BJ (cell line): ENCODE data around the gene MYBPH. TPM values are rescaled to one million over a fixed set of nuclear protein-coding genes. Genes with fewer than 3 reads are reported as not detected.
A peak's percentile ranks its signal among the peaks of the same experiment; 100 is the strongest.

Source experiments
- CTCF ChIA-PET: fragments of 350-600 bp; formaldehyde crosslinking; extraction: SDS; loops from one replicate; lab custom pipeline; 2021; ENCODE audit warnings: antibody characterized with exemption, inconsistent platforms; lab: Yijun Ruan, JAX
- POLR2A ChIA-PET: fragments of 300-600 bp; sonication (Branson Sonifier 250); formaldehyde crosslinking; extraction: SDS; loops from one replicate; lab custom pipeline; 2021; ENCODE audit warnings: antibody characterized with exemption; lab: Charles Lee
- DNase-seq: peaks from one replicate; pipeline ENCODE4 v3.0.0-alpha.2; 2011; ENCODE audit warnings: low read depth
- H3K27me3 ChIP-seq: 2 replicates; pipeline ENCODE4 v1.6.0; 2011; ENCODE audit warnings: low read length; ENCODE audit not compliant: control insufficient read depth, insufficient read depth
- H3K36me3 ChIP-seq: 2 replicates; pipeline ENCODE4 v1.5.1; 2011; ENCODE audit warnings: low read length; ENCODE audit not compliant: control insufficient read depth, insufficient read depth
- H3K4me3 ChIP-seq: 2 replicates; pipeline ENCODE4 v1.5.1; 2011; ENCODE audit warnings: low read depth, mild to moderate bottlenecking, control low read depth, low read length
- polyA plus RNA-seq: library from polyadenylated mRNA; depleted of rRNA; stranded (reverse); fragments of >200 nt; gene quantifications from 2 replicates; pipeline ENCODE4 v1.2.3, GENCODE V29; 2011
- TF ChIP-seq, protein P1 (sequence below): IDR thresholded peaks from 2 replicates; pipeline ENCODE4 v1.5.1; 2011; ENCODE audit warnings: low read depth, mild to moderate bottlenecking, control low read depth, inconsistent platforms, low read length, moderate library complexity; ENCODE audit not compliant: insufficient read depth

Gene MYBPH
- polyA plus RNA-seq, 1 experiment = not detected

- TF ChIP-seq, protein P1, sequence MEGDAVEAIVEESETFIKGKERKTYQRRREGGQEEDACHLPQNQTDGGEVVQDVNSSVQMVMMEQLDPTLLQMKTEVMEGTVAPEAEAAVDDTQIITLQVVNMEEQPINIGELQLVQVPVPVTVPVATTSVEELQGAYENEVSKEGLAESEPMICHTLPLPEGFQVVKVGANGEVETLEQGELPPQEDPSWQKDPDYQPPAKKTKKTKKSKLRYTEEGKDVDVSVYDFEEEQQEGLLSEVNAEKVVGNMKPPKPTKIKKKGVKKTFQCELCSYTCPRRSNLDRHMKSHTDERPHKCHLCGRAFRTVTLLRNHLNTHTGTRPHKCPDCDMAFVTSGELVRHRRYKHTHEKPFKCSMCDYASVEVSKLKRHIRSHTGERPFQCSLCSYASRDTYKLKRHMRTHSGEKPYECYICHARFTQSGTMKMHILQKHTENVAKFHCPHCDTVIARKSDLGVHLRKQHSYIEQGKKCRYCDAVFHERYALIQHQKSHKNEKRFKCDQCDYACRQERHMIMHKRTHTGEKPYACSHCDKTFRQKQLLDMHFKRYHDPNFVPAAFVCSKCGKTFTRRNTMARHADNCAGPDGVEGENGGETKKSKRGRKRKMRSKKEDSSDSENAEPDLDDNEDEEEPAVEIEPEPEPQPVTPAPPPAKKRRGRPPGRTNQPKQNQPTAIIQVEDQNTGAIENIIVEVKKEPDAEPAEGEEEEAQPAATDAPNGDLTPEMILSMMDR = no peak
- DNase-seq = no peak
- no peaks in the 10 kb centered on the region for H3K27me3 ChIP-seq
- CTCF ChIA-PET = interaction anchor here (2.3 to 9.6 kb wide), 2 partner anchors 18 to 26 kb away, joined by 8 to 67 read pairs; partner anchors contain the start of gene ADORA1
- H3K4me3 ChIP-seq = no peak overlapping the region
- POLR2A ChIA-PET = no interaction called here
- H3K36me3 ChIP-seq = no peaks in the 10 kb centered on the region
Measured at GRCh38 chr1:203145321-203146041, 30.1 kb downstream of the MYBPH start.

DNA sequence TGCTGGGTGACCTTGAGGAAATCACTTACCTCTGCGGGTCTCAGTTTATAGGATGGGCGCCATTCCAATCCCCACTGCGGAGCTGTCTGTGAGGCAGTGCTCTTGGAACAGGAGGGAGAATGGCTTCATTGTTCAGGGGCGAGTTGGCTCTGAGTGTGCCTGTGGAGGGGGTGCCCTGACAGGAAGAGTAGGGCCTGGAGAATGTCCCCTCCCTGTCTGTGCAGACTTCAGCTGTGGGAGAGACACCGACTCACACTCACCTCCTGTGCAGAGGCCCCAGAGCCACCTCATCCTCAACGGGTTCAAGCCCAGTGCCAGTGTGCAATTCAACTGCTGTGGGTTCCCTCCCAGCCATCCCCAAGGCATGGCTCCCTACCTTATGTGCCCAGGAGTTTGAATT, 31.0 kb downstream of the MYBPH start:
- CTCF ChIA-PET = interaction anchor here (0.9 to 9.6 kb wide), 5 partner anchors 9 to 105 kb away, joined by 3 to 67 read pairs (median 3); partner anchors contain the start of gene ADORA1

DNA sequence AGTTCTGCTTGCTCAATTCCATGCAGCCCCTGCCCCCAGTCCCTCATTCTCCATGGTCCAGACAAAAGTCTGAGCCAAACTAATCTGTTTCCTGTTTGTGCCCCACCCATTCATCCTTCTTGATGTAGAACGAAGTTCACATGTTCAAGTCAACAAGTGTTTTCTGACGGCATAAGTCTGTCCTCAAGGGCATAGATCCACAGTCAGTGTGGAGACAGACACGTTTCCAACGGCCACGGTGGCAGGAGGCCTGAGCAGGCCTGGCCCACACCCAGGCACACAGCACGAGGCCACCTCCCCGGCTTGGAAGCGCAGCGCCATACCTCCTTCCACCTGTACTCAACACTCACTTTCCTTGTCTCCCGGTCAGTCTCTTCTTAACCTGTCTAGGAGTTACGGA, 32.0 kb downstream of the MYBPH start:
- Histone ChIP-seq H3K4me3 (no peak overlapping the region), H3K27me3 (no peaks in the 10 kb centered on the region), H3K36me3 (no peaks in the 10 kb centered on the region)
- ChIA-PET POLR2A (no interaction called here), CTCF (interaction anchor here (1.3 to 9.6 kb wide), 5 partner anchors 11 to 85 kb away, joined by 3 to 67 read pairs (median 3); partner anchors contain the start of gene ADORA1)
- TF ChIP-seq, protein P1 = no peak
- DNase-seq = no peak

More for the DNA sequence above, 31.0 kb downstream of the MYBPH start:
- POLR2A ChIA-PET = no interaction called here
- TF ChIP-seq, protein P1 = no peak
- DNase-seq = peak; percentile 10
- Histone ChIP-seq H3K27me3 (no peaks in the 10 kb centered on the region), H3K4me3 (no peak overlapping the region), H3K36me3 (no peaks in the 10 kb centered on the region)

DNA sequence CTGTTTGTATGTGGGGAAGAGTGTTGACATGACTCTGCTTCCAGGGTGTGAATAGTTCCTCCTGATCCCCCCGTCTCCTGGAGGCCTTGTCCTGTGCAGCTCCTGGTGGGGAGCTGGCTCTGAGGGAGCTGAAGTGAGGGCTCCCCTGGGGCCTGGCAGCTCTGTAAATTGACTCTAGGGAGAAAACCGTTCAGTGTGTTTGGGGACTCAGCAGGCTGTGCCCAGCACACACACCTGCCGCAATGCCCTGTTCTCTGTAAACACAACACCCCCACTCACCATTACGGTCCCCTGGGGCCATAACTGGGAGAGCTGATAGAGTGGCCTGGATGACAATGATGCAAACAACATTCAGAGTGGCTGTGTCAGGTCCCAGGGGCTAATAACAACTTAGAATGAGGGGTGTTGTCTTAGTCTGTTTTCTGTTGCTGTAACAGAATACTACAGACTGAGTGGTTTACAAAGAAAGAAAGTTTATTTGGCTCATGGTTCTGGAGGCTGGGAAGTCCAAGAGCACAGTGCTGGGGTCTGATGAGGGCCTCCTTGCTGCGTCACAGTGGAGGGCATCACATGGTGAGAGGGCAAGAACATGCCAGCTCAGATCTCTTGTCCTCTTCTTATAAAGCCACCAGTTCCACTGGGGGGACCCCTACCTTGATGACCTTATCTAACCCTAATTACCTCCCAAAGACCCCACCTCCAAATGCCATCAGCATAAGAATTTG, 32.8 kb downstream of the MYBPH start:
- DNase-seq = no peak
- no peak overlapping the region for H3K4me3 ChIP-seq
- TF ChIP-seq, protein P1 = no peak
- no peaks in the 10 kb centered on the region for H3K36me3 ChIP-seq
- ChIA-PET CTCF (interaction anchor here (0.6 to 9.6 kb wide), 5 partner anchors 10 to 125 kb away, joined by 3 to 67 read pairs (median 4); partner anchors contain the start of gene ADORA1), POLR2A (no interaction called here)
- no peaks in the 10 kb centered on the region for H3K27me3 ChIP-seq

GRCh38 chr1:203142124-203142523, 33.5 kb downstream of the MYBPH start:
- TF ChIP-seq, protein P1 = no peak
- no peak for DNase-seq
- ChIA-PET POLR2A (no interaction called here), CTCF (interaction anchor here (0.6 to 9.6 kb wide), 5 partner anchors 9 to 31 kb away, joined by 3 to 67 read pairs (median 7); partner anchors contain the start of gene ADORA1)
- Histone ChIP-seq H3K27me3 (no peaks in the 10 kb centered on the region), H3K36me3 (no peaks in the 10 kb centered on the region), H3K4me3 (no peak overlapping the region)
